ENCODE measurements around the gene CDH12.

Gene CDH12

GRCh38 chr5:21792748-21793147 lies 1060.4 kb downstream of the CDH12 start:
- Histone ChIP-seq H3K4me1 (no peaks in the 10 kb centered on the region), H3K36me3 (no peaks in the 10 kb centered on the region), H3K9me3 (no peaks in the 10 kb centered on the region), H3K27me3 (no peaks in the 10 kb centered on the region), H3K4me3 (ENCODE audit: low read depth, low read length) (no peak overlapping the region)
- no peak for TF ChIP-seq CTCF (IDR thresholded peaks at IDR 0.05; ENCODE audit: low read depth, low read length)
- no peak for DNase-seq

- Histone ChIP-seq H3K9me3 (no peaks in the 10 kb centered on the region), H3K27me3 (no peaks in the 10 kb centered on the region), H3K36me3 (no peaks in the 10 kb centered on the region), H3K4me1 (no peaks in the 10 kb centered on the region), H3K4me3 (ENCODE audit: low read depth, low read length) (no peak overlapping the region)
- DNase-seq: no peak
- TF ChIP-seq CTCF (IDR thresholded peaks at IDR 0.05; ENCODE audit: low read depth, low read length): no peak
These were observed 1061.8 kb downstream of the CDH12 start for GRCh38 chr5:21791304-21791703.

- no peak for DNase-seq
- TF ChIP-seq CTCF (IDR thresholded peaks at IDR 0.05; ENCODE audit: low read depth, low read length): no peak
These were observed 1068.7 kb downstream of the CDH12 start for GRCh38 chr5:21784487-21784886.

GRCh38 chr5:21783074-21783679 lies 1070.0 kb downstream of the CDH12 start:
- Histone ChIP-seq H3K9me3 (no peaks in the 10 kb centered on the region), H3K27me3 (no peaks in the 10 kb centered on the region), H3K4me3 (ENCODE audit: low read depth, low read length) (no peak overlapping the region), H3K36me3 (no peaks in the 10 kb centered on the region), H3K4me1 (no peaks in the 10 kb centered on the region)
- TF ChIP-seq CTCF (IDR thresholded peaks at IDR 0.05; ENCODE audit: low read depth, low read length): no peak
- DNase-seq: no peak

More at GRCh38 chr5:21784487-21784886, 1068.7 kb downstream of the CDH12 start:
- Histone ChIP-seq H3K4me1 (no peaks in the 10 kb centered on the region), H3K27me3 (no peaks in the 10 kb centered on the region), H3K4me3 (ENCODE audit: low read depth, low read length) (no peak overlapping the region), H3K9me3 (no peaks in the 10 kb centered on the region), H3K36me3 (no peaks in the 10 kb centered on the region)

- no peaks in the 10 kb centered on the region for H3K4me1 ChIP-seq
These were observed 1076.7 kb downstream of the CDH12 start for GRCh38 chr5:21776466-21776865.

More at GRCh38 chr5:21776466-21776865, 1076.7 kb downstream of the CDH12 start:
- Histone ChIP-seq H3K27me3 (no peaks in the 10 kb centered on the region), H3K4me3 (ENCODE audit: low read depth, low read length) (no peak overlapping the region), H3K9me3 (no peaks in the 10 kb centered on the region), H3K36me3 (no peaks in the 10 kb centered on the region)
- no peak for TF ChIP-seq CTCF (IDR thresholded peaks at IDR 0.05; ENCODE audit: low read depth, low read length)
- no peak for DNase-seq

Measured in BE2C (cell line).